Tibial artery (tissue), 4 donors: ENCODE measurements around the gene CLDN2.

Experiments
- DNase-seq, 2 donors: peaks; one replicate each; pipeline ENCODE4 v3.0.0-alpha.2; 2019
- H3K27ac ChIP-seq, 2 donors: fragments of 200-600 bp; sonication (generic) in 1 of 2; 1 replicate in 1 of 2; 2 replicates in 1 of 2; pipeline ENCODE4 v1.5.1; 2018 to 2019; ENCODE audit warnings: mild to moderate bottlenecking in 1 of 2
- H3K27me3 ChIP-seq, 2 donors: fragments of 200-600 bp; sonication (generic) in 1 of 2; one replicate each; pipeline versions ENCODE4 v1.5.1 to v1.6.0; 2016 to 2019
- H3K36me3 ChIP-seq, 3 donors: fragments of 200-600 bp; sonication (generic) in 2 of 3; one replicate each; pipeline ENCODE4 v1.5.1; 2016 to 2019; ENCODE audit warnings: mild to moderate bottlenecking in 2 of 3
- H3K4me1 ChIP-seq, 4 donors: fragments of 200-600 bp; sonication (generic) in 2 of 4; 1 replicate in 3 of 4; 2 replicates in 1 of 4; pipeline ENCODE4 v1.5.1; 2016 to 2019
- H3K4me3 ChIP-seq, 2 donors: fragments of 200-600 bp; sonication (generic) in 1 of 2; 1 replicate in 1 of 2; 2 replicates in 1 of 2; pipeline ENCODE4 v1.5.1; 2018 to 2019; ENCODE audit warnings: mild to moderate bottlenecking in 2 of 2
- H3K9me3 ChIP-seq, 3 donors: fragments of 200-600 bp; sonication (generic) in 1 of 3; one replicate each; pipeline ENCODE4 v1.5.1; 2016 to 2019
- CTCF ChIP-seq, 2 experiments: fragments of 200-600 bp in 1 of 2; fragments of 450-650 bp in 1 of 2; IDR thresholded peaks; one replicate each; pipeline ENCODE4 v1.5.1; 2017 to 2019; ENCODE audit warnings: antibody characterized with exemption in 2 of 2, mild to moderate bottlenecking in 1 of 2, moderate library complexity in 1 of 2
- intact Hi-C: fragments of 100-400 bp; cut with DNase I; formaldehyde crosslinking; loops from one replicate; pipeline ENCODE4 v1.15.0; 2023; ENCODE audit warnings: low total_unique reads

Gene CLDN2

DNA sequence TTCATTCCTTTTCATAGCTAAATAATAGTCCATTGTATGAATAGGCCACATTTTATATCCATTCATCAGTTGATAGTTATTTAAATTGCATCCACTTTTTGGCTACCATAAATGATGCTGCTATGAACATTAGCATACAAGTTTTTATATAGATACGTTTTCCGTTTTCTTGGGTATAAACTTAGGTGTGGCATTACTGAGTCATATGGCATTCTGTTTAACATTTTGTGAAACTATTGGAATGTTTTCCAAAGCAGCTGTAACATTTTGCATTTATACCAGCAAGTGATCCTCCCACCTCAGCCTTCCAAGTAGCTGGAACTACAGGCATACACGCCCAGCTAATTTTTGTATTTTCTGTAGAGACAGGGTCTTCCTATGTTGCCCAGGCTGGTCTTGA lies 26.3 kb downstream of the CLDN2 start:
- H3K27ac ChIP-seq = no peak overlapping the region
- no peak for TF ChIP-seq CTCF (IDR thresholded peaks at IDR 0.05)
- H3K27me3 ChIP-seq = no peaks in the 10 kb centered on the region
- intact Hi-C loops = no loop called here
- H3K4me3 ChIP-seq = no peak overlapping the region
- peaks cover 0 to 14% (median 8%) of the 10 kb centered on the region in 3 donors for H3K36me3 ChIP-seq
- H3K4me1 ChIP-seq = no peaks in the 10 kb centered on the region
- no peak for DNase-seq
- H3K9me3 ChIP-seq = no peaks in the 10 kb centered on the region

DNA sequence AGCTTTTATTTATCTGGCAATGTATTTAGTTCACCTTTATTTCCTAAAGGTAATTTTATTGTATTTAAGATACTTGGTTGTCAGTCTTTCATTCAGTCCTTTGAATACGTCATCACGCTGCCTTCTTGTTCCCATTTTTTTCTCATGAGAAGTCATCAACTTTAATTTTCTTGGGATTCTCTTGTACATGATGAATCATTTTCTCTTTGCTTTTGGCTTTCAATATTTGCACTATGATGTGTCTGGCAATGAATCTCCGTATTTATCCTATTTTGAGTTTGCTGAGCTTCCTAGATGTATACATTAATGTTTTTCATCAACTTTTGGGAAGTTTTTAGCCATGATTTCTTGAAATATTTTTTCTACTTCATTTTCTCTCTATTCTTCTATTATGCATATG lies 28.4 kb downstream of the CLDN2 start:
- no peak for TF ChIP-seq CTCF (IDR thresholded peaks at IDR 0.05)
- Histone ChIP-seq H3K9me3 (no peaks in the 10 kb centered on the region), H3K27ac (no peak overlapping the region), H3K27me3 (no peaks in the 10 kb centered on the region), H3K4me3 (no peak overlapping the region), H3K4me1 (no peaks in the 10 kb centered on the region), H3K36me3 (no peaks in the 10 kb centered on the region)
- intact Hi-C loops = no loop called here
- DNase-seq = no peak

DNA sequence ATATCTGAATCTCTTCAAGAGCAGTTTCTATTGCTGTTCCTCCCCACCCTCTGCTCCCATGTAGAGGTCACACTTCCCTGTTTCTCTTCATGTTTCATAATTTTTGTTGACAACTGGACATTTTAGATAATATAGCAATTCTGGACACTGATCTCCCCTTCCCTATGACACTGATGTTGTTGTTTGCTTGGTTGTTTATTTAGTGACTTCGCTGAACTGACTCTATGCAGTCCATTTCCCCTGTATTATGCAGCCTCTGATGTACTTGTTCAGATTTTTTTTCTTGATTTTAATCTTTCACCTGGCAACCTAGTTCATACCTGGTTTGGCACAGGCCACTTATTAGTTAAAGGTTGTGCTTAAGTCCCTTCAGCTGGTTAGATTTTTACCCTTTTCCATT lies 29.2 kb downstream of the CLDN2 start:
- no peak for DNase-seq
- Histone ChIP-seq H3K36me3 (peaks cover 0 to 5% (median 0%) of the 10 kb centered on the region in 3 donors), H3K27me3 (no peaks in the 10 kb centered on the region), H3K9me3 (no peaks in the 10 kb centered on the region), H3K4me3 (no peak overlapping the region), H3K4me1 (no peaks in the 10 kb centered on the region), H3K27ac (no peak overlapping the region)
- TF ChIP-seq CTCF (IDR thresholded peaks at IDR 0.05) = no peak
- intact Hi-C loops = no loop called here

- no peaks in the 10 kb centered on the region for H3K9me3 ChIP-seq
- no peaks in the 10 kb centered on the region for H3K27me3 ChIP-seq
- H3K36me3 ChIP-seq = peaks cover 0 to 5% (median 0%) of the 10 kb centered on the region in 3 donors
- DNase-seq = no peak
- TF ChIP-seq CTCF (IDR thresholded peaks at IDR 0.05) = no peak
- intact Hi-C loops = no loop called here
- H3K4me3 ChIP-seq = no peak overlapping the region
- no peaks in the 10 kb centered on the region for H3K4me1 ChIP-seq
- H3K27ac ChIP-seq = no peak overlapping the region
Observed at GRCh38 chrX:106950381-106950780, 30.2 kb downstream of the CLDN2 start.

GRCh38 chrX:106951230-106951629 lies 31.0 kb downstream of the CLDN2 start:
- no peaks in the 10 kb centered on the region for H3K9me3 ChIP-seq
- no peak for DNase-seq
- no peaks in the 10 kb centered on the region for H3K27me3 ChIP-seq
- intact Hi-C loops = no loop called here
- no peaks in the 10 kb centered on the region for H3K4me1 ChIP-seq
- H3K36me3 ChIP-seq = peaks cover 0 to 6% (median 5%) of the 10 kb centered on the region in 3 donors
- H3K4me3 ChIP-seq = no peak overlapping the region
- H3K27ac ChIP-seq = no peak overlapping the region
- TF ChIP-seq CTCF (IDR thresholded peaks at IDR 0.05) = no peak

GRCh38 chrX:106952089-106952488 lies 31.9 kb downstream of the CLDN2 start:
- H3K9me3 ChIP-seq = no peaks in the 10 kb centered on the region
- H3K4me1 ChIP-seq = no peaks in the 10 kb centered on the region
- H3K27me3 ChIP-seq = no peaks in the 10 kb centered on the region
- no peak overlapping the region for H3K4me3 ChIP-seq
- intact Hi-C loops = no loop called here
- peaks cover 0 to 9% (median 5%) of the 10 kb centered on the region in 3 donors for H3K36me3 ChIP-seq
- H3K27ac ChIP-seq = no peak overlapping the region
- TF ChIP-seq CTCF (IDR thresholded peaks at IDR 0.05) = no peak
- DNase-seq = no peak
